ENCODE measurements around the gene AGBL1. TPM values are rescaled to one million over a fixed set of nuclear protein-coding genes. Genes with fewer than 3 reads are reported as not detected.

The AGBL1 gene
- total and polyA plus RNA-seq, 2 experiments from 2014 or later: 0.03 TPM; not detected in 1

DNA sequence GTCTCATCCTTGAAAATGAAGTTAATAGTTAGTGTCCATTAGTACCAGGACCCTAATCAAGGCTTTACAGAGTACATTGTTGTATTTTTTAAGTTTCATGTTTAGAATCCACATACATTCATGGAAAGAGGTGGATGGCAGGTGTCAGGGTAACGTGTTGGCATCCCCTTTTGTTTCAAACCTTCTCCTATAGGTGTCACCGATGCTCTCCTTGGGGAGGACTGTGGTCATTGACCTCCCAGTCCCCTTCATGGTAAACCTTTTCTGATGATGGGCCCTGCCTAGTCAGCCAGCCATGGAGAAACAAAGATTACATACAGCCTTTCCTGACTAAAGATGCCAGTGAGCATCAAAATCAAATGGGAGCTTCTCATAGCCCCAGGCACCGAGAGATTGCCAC is 574.8 kb downstream of the AGBL1 start (continued):
- TF ChIP-seq, protein P1, sequence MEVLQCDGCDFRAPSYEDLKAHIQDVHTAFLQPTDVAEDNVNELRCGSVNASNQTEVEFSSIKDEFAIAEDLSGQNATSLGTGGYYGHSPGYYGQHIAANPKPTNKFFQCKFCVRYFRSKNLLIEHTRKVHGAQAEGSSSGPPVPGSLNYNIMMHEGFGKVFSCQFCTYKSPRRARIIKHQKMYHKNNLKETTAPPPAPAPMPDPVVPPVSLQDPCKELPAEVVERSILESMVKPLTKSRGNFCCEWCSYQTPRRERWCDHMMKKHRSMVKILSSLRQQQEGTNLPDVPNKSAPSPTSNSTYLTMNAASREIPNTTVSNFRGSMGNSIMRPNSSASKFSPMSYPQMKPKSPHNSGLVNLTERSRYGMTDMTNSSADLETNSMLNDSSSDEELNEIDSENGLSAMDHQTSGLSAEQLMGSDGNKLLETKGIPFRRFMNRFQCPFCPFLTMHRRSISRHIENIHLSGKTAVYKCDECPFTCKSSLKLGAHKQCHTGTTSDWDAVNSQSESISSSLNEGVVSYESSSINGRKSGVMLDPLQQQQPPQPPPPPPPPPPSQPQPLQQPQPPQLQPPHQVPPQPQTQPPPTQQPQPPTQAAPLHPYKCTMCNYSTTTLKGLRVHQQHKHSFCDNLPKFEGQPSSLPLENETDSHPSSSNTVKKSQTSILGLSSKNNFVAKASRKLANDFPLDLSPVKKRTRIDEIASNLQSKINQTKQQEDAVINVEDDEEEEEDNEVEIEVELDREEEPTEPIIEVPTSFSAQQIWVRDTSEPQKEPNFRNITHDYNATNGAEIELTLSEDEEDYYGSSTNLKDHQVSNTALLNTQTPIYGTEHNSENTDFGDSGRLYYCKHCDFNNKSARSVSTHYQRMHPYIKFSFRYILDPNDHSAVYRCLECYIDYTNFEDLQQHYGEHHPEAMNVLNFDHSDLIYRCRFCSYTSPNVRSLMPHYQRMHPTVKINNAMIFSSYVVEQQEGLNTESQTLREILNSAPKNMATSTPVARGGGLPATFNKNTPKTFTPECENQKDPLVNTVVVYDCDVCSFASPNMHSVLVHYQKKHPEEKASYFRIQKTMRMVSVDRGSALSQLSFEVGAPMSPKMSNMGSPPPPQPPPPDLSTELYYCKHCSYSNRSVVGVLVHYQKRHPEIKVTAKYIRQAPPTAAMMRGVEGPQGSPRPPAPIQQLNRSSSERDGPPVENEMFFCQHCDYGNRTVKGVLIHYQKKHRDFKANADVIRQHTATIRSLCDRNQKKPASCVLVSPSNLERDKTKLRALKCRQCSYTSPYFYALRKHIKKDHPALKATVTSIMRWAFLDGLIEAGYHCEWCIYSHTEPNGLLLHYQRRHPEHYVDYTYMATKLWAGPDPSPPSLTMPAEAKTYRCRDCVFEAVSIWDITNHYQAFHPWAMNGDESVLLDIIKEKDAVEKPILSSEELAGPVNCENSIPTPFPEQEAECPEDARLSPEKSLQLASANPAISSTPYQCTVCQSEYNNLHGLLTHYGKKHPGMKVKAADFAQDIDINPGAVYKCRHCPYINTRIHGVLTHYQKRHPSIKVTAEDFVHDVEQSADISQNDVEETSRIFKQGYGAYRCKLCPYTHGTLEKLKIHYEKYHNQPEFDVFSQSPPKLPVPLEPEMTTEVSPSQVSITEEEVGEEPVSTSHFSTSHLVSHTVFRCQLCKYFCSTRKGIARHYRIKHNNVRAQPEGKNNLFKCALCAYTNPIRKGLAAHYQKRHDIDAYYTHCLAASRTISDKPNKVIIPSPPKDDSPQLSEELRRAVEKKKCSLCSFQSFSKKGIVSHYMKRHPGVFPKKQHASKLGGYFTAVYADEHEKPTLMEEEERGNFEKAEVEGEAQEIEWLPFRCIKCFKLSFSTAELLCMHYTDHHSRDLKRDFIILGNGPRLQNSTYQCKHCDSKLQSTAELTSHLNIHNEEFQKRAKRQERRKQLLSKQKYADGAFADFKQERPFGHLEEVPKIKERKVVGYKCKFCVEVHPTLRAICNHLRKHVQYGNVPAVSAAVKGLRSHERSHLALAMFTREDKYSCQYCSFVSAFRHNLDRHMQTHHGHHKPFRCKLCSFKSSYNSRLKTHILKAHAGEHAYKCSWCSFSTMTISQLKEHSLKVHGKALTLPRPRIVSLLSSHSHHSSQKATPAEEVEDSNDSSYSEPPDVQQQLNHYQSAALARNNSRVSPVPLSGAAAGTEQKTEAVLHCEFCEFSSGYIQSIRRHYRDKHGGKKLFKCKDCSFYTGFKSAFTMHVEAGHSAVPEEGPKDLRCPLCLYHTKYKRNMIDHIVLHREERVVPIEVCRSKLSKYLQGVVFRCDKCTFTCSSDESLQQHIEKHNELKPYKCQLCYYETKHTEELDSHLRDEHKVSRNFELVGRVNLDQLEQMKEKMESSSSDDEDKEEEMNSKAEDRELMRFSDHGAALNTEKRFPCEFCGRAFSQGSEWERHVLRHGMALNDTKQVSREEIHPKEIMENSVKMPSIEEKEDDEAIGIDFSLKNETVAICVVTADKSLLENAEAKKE (CRISPR knock-in tag; IDR thresholded peaks at IDR 0.05): no peak
- TF ChIP-seq EZH2phosphoT487 (IDR thresholded peaks at IDR 0.05; ENCODE audit: unreplicated experiment) (no peak), CTCF (conservative IDR thresholded peaks at IDR 0.05; ENCODE audit: low read depth in 2 of 2) (peak; percentile 22 to 58; a peak in 3 of 4 replicates), EZH2 (IDR thresholded peaks at IDR 0.05; ENCODE audit: low read depth, unreplicated experiment) (no peak), POLR2AphosphoS5 (IDR thresholded peaks at IDR 0.05; ENCODE audit: low read depth) (no peak), NANOG (IDR thresholded peaks at IDR 0.05; ENCODE audit: borderline replicate concordance) (no peak), CREB1 (CRISPR knock-in tag; IDR thresholded peaks at IDR 0.05; ENCODE audit: low read depth) (no peak)

- Histone ChIP-seq H3K4me1 (ENCODE audit: insufficient read depth) (no peaks in the 10 kb centered on the region; the same call in 1 of the 2 replicates), H3K27ac (ENCODE audit: low read depth) (no peak overlapping the region), H3K27me3 (ENCODE audit: insufficient read depth) (no peaks in the 10 kb centered on the region), H3F3A (replicated peaks; ENCODE audit: low read depth) (no peaks in the 10 kb centered on the region), H3K36me3 (ENCODE audit: insufficient read depth) (no peaks in the 10 kb centered on the region), H2AFZ (0 out of 2 replicates have a peak overlapping the region, but pooled peaks have one; percentile 44), H3K4me2 (no peak overlapping the region), H4K20me1 (replicated peaks; ENCODE audit: insufficient read depth) (no peaks in the 10 kb centered on the region), H3K4me3 (no peak overlapping the region), H3K79me2 (replicated peaks; ENCODE audit: insufficient read depth) (no peaks in the 10 kb centered on the region), H3K9me2 (ENCODE audit: insufficient read depth) (0 out of 2 replicates have a peak, but pooled peaks cover 3% of the 10 kb centered on the region)
- Mint-ChIP-seq H3K9me3 (no peaks in the 10 kb centered on the region), H3K27ac (0 out of 2 replicates have a peak overlapping the region, but pooled peaks have one; percentile 24), H3K27me3 (ENCODE audit: insufficient read depth, low read depth, poor library complexity) (no peaks in the 10 kb centered on the region), H3K4me1 (peaks cover 32% of the 10 kb centered on the region), H3K36me3 (ENCODE audit: low read depth) (no peaks in the 10 kb centered on the region), H3K4me3 (no peak overlapping the region)
- no peak for DNase-seq (ENCODE audit: low spot score)
- no peak for ATAC-seq
- TF ChIP-seq STAT1 (IDR thresholded peaks at IDR 0.05; ENCODE audit: unreplicated experiment) (no peak), CTCF (conservative IDR thresholded peaks at IDR 0.05; ENCODE audit: low read depth in 2 of 2) (no peak), CREB1 (CRISPR knock-in tag; IDR thresholded peaks at IDR 0.05; ENCODE audit: low read depth) (no peak), EZH2 (IDR thresholded peaks at IDR 0.05; ENCODE audit: low read depth, unreplicated experiment) (no peak)
- TF ChIP-seq, protein P2, sequence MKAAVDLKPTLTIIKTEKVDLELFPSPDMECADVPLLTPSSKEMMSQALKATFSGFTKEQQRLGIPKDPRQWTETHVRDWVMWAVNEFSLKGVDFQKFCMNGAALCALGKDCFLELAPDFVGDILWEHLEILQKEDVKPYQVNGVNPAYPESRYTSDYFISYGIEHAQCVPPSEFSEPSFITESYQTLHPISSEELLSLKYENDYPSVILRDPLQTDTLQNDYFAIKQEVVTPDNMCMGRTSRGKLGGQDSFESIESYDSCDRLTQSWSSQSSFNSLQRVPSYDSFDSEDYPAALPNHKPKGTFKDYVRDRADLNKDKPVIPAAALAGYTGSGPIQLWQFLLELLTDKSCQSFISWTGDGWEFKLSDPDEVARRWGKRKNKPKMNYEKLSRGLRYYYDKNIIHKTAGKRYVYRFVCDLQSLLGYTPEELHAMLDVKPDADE (IDR thresholded peaks at IDR 0.05): no peak
Observed at GRCh38 chr15:86657305-86657704, 577.6 kb downstream of the AGBL1 start.

All from GM23338 (cell line).